Hepatocyte (in vitro differentiated cells): ENCODE measurements around the gene SAMD15. TPM values are rescaled to one million over a fixed set of nuclear protein-coding genes. Genes with fewer than 3 reads are reported as not detected.

Source experiments
- DNase-seq: peaks from one replicate; pipeline ENCODE4 v3.0.0-alpha.2; 2016; ENCODE audit warnings: low spot score
- H2AFZ ChIP-seq: fragments of 200-600 bp; sonication (generic); 2 replicates; pipeline ENCODE4 v1.6.0; 2016; ENCODE audit warnings: antibody characterized with exemption, mild to moderate bottlenecking
- H3K27ac ChIP-seq: fragments of 200-600 bp; sonication (generic); 2 replicates; pipeline ENCODE4 v1.5.1; 2016; ENCODE audit warnings: mild to moderate bottlenecking
- H3K27me3 ChIP-seq: fragments of 200-600 bp; sonication (generic); 2 replicates; pipeline ENCODE4 v1.6.1; 2016
- H3K36me3 ChIP-seq: fragments of 200-600 bp; sonication (generic); replicated peaks from 2 replicates; pipeline ENCODE4 v1.5.1; 2016; ENCODE audit warnings: low read depth; ENCODE audit not compliant: insufficient read depth
- H3K4me1 ChIP-seq: fragments of 200-600 bp; sonication (generic); 2 replicates; pipeline ENCODE4 v1.5.1; 2016; ENCODE audit warnings: mild to moderate bottlenecking, moderate library complexity; ENCODE audit not compliant: insufficient read depth
- H3K4me2 ChIP-seq: fragments of 200-600 bp; sonication (generic); 2 replicates; pipeline ENCODE4 v1.6.0; 2016
- H3K4me3 ChIP-seq: fragments of 200-600 bp; sonication (generic); 2 replicates; pipeline ENCODE4 v1.5.1; 2016; ENCODE audit warnings: mild to moderate bottlenecking
- H3K79me2 ChIP-seq: fragments of 200-600 bp; sonication (generic); 2 replicates; pipeline ENCODE4 v1.6.0; 2017; ENCODE audit warnings: mild to moderate bottlenecking
- H3K9me2 ChIP-seq: fragments of 200-600 bp; sonication (generic); replicated peaks from 2 replicates; pipeline ENCODE4 v1.6.0; 2017; ENCODE audit warnings: mild to moderate bottlenecking; ENCODE audit not compliant: insufficient read depth
- H3K9me3 ChIP-seq: fragments of 200-600 bp; sonication (generic); 2 replicates; pipeline ENCODE4 v1.5.1; 2016; ENCODE audit warnings: low read depth, mild to moderate bottlenecking
- H4K20me1 ChIP-seq: fragments of 200-600 bp; sonication (generic); 2 replicates; pipeline ENCODE4 v1.6.0; 2016; ENCODE audit warnings: mild to moderate bottlenecking; ENCODE audit not compliant: insufficient read depth, poor library complexity, severe bottlenecking
- CTCF ChIP-seq: fragments of 200-600 bp; sonication (generic); IDR thresholded peaks from 2 replicates; pipeline ENCODE4 v1.5.1; 2016; ENCODE audit warnings: antibody characterized with exemption, mild to moderate bottlenecking; ENCODE audit not compliant: poor library complexity
- EZH2 ChIP-seq: fragments of 200-600 bp; sonication (generic); IDR thresholded peaks from 2 replicates; pipeline ENCODE4 v1.6.1; 2016; ENCODE audit warnings: antibody characterized with exemption, mild to moderate bottlenecking, borderline replicate concordance
- EZH2phosphoT487 ChIP-seq: fragments of 200-600 bp; sonication (generic); IDR thresholded peaks from one replicate; pipeline ENCODE4 v1.6.1; 2018; ENCODE audit warnings: antibody characterized with exemption, mild to moderate bottlenecking, low read depth, moderate library complexity; ENCODE audit not compliant: unreplicated experiment, severe bottlenecking
- WGBS: methylation state at CpG from one replicate; pipeline ENCODE4 v1.1.6; 2016; ENCODE audit warnings: low lambda C conversion rate; ENCODE audit errors: missing lambda C conversion rate; 5-methylcytosine and 5-hydroxymethylcytosine counted together
- polyA plus RNA-seq: library from polyadenylated mRNA; unstranded; fragments of >200 nt; fragmentation: Nextera tagmentation; extraction: Ambion mirVana; gene quantifications from 2 replicates; pipeline ENCODE4 v1.2.1, GENCODE V29; 2016
- total RNA-seq: library from RNA; depleted of rRNA; stranded (reverse); fragments of >200 nt; gene quantifications from 2 replicates; pipeline ENCODE4 v1.2.3, GENCODE V29; 2014

Gene SAMD15
- total and polyA plus RNA-seq, 2 experiments from 2014 or later, result 0.90 to 2.2 TPM

DNA sequence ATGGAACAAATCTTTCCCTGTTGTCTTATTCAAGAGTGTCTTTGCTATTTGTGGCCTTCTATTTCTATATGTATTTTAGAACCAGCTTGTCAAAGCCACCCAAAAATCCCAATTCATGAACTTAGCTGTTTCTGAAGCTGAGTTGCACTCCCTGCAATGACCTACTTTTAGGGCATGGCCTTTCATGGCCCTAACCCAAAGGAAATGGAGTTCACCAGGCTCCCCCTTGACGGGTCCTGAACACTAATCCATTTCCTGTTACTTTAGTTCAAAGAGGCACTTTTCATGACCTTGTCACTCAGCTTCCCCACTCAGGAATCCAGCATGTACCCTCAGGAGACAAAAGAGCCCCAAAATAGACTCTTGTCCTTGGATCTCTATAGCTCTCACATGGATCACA is 7.9 kb upstream of the SAMD15 start:
- H3K9me2 ChIP-seq, result no peaks in the 10 kb centered on the region
- no peaks in the 10 kb centered on the region for H3K36me3 ChIP-seq
- H4K20me1 ChIP-seq, result no peaks in the 10 kb centered on the region
- peaks cover 8% of the 10 kb centered on the region for H3K4me1 ChIP-seq
- TF ChIP-seq EZH2phosphoT487 (no peak), EZH2 (no peak), CTCF (no peak)
- H3K79me2 ChIP-seq, result peaks cover 87% of the 10 kb centered on the region
- no peak overlapping the region for H3K4me3 ChIP-seq
- DNase-seq, result no peak
- no peak overlapping the region for H2AFZ ChIP-seq
- H3K9me3 ChIP-seq, result no peaks in the 10 kb centered on the region
- H3K27me3 ChIP-seq, result no peaks in the 10 kb centered on the region
- no peak overlapping the region for H3K27ac ChIP-seq
- 77% methylated on average over 1 of the region's 1 CpG for WGBS
- no peak overlapping the region for H3K4me2 ChIP-seq

GRCh38 chr14:77372304-77372841 is 4.8 kb upstream of the SAMD15 start:
- H3K79me2 ChIP-seq, result peaks cover 83% of the 10 kb centered on the region
- no peak for DNase-seq
- no peaks in the 10 kb centered on the region for H3K9me2 ChIP-seq
- peaks cover 19% of the 10 kb centered on the region for H3K4me1 ChIP-seq
- no peaks in the 10 kb centered on the region for H3K36me3 ChIP-seq
- TF ChIP-seq EZH2 (no peak), EZH2phosphoT487 (no peak), CTCF (no peak)
- H3K27me3 ChIP-seq, result no peaks in the 10 kb centered on the region
- peak overlapping the region; percentile 68 for H3K27ac ChIP-seq
- H3K4me2 ChIP-seq, result peak overlapping the region; percentile 66
- no peak overlapping the region for H3K4me3 ChIP-seq
- peak overlapping the region; percentile 25 for H2AFZ ChIP-seq
- no peaks in the 10 kb centered on the region for H4K20me1 ChIP-seq
- WGBS, result 26% methylated on average over 4 of the region's 4 CpGs
- H3K9me3 ChIP-seq, result no peaks in the 10 kb centered on the region

GRCh38 chr14:77375164-77375950 is 1.8 kb upstream of the SAMD15 start:
- H3K4me1 ChIP-seq, result peaks cover 24% of the 10 kb centered on the region
- WGBS, result 78% methylated on average over 9 of the region's 9 CpGs
- no peaks in the 10 kb centered on the region for H3K27me3 ChIP-seq
- peak overlapping the region; percentile 88 for H3K4me3 ChIP-seq
- no peaks in the 10 kb centered on the region for H3K36me3 ChIP-seq
- no peaks in the 10 kb centered on the region for H3K9me3 ChIP-seq
- H3K9me2 ChIP-seq, result no peaks in the 10 kb centered on the region
- no peak for DNase-seq
- H3K27ac ChIP-seq, result peak overlapping the region; percentile 85
- peaks cover 54% of the 10 kb centered on the region for H3K79me2 ChIP-seq
- TF ChIP-seq CTCF (no peak), EZH2 (no peak), EZH2phosphoT487 (no peak)
- H4K20me1 ChIP-seq, result no peaks in the 10 kb centered on the region
- H3K4me2 ChIP-seq, result peak overlapping the region; percentile 96
- no peak overlapping the region for H2AFZ ChIP-seq
